Measurements from ENCODE around the gene PCBP3.

PCBP3 gene

GRCh38 chr21:45845770-45846090, 202.2 kb downstream of the PCBP3 start:
- peaks cover 2% of the 10 kb centered on the region for H3K9me3 ChIP-seq (ENCODE audit: severe bottlenecking)
- no peak overlapping the region for H3K27ac ChIP-seq
- no peak overlapping the region for H3K4me3 ChIP-seq (ENCODE audit: low read depth, low read length)
- peak; percentile 3 for DNase-seq
- H3K36me3 ChIP-seq: no peaks in the 10 kb centered on the region
- no peak for TF ChIP-seq CTCF (IDR thresholded peaks at IDR 0.05; ENCODE audit: low read depth, low read length)
- no peaks in the 10 kb centered on the region for H3K27me3 ChIP-seq (ENCODE audit: insufficient read depth, low read depth, severe bottlenecking)

GRCh38 chr21:45846373-45847160, 203.0 kb downstream of the PCBP3 start:
- H3K4me3 ChIP-seq (ENCODE audit: low read depth, low read length): no peak overlapping the region
- no peak overlapping the region for H3K27ac ChIP-seq
- DNase-seq: peak; percentile 4
- no peaks in the 10 kb centered on the region for H3K27me3 ChIP-seq (ENCODE audit: insufficient read depth, low read depth, severe bottlenecking)
- no peaks in the 10 kb centered on the region for H3K36me3 ChIP-seq
- no peaks in the 10 kb centered on the region for H3K9me3 ChIP-seq (ENCODE audit: severe bottlenecking)
- no peak for TF ChIP-seq CTCF (IDR thresholded peaks at IDR 0.05; ENCODE audit: low read depth, low read length)

- peak; percentile 50 for DNase-seq
- peak; percentile 64 for TF ChIP-seq CTCF (IDR thresholded peaks at IDR 0.05; ENCODE audit: low read depth, low read length)
- Histone ChIP-seq H3K27ac (peak overlapping the region; percentile 15), H3K4me3 (ENCODE audit: low read depth, low read length) (peak overlapping the region; percentile 21), H3K27me3 (ENCODE audit: insufficient read depth, low read depth, severe bottlenecking) (no peaks in the 10 kb centered on the region), H3K9me3 (ENCODE audit: severe bottlenecking) (no peaks in the 10 kb centered on the region), H3K36me3 (no peaks in the 10 kb centered on the region)
Observed at GRCh38 chr21:45847870-45848269, 204.3 kb downstream of the PCBP3 start.

GRCh38 chr21:45848331-45848730, 204.8 kb downstream of the PCBP3 start:
- H3K9me3 ChIP-seq (ENCODE audit: severe bottlenecking): no peaks in the 10 kb centered on the region
- no peak for TF ChIP-seq CTCF (IDR thresholded peaks at IDR 0.05; ENCODE audit: low read depth, low read length)
- no peak for DNase-seq
- peak overlapping the region; percentile 15 for H3K27ac ChIP-seq
- no peaks in the 10 kb centered on the region for H3K27me3 ChIP-seq (ENCODE audit: insufficient read depth, low read depth, severe bottlenecking)
- H3K4me3 ChIP-seq (ENCODE audit: low read depth, low read length): peak overlapping the region; percentile 21
- no peaks in the 10 kb centered on the region for H3K36me3 ChIP-seq

GRCh38 chr21:45848805-45849204, 205.3 kb downstream of the PCBP3 start:
- DNase-seq: no peak
- no peak overlapping the region for H3K27ac ChIP-seq
- no peaks in the 10 kb centered on the region for H3K9me3 ChIP-seq (ENCODE audit: severe bottlenecking)
- no peaks in the 10 kb centered on the region for H3K27me3 ChIP-seq (ENCODE audit: insufficient read depth, low read depth, severe bottlenecking)
- TF ChIP-seq CTCF (IDR thresholded peaks at IDR 0.05; ENCODE audit: low read depth, low read length): no peak
- H3K4me3 ChIP-seq (ENCODE audit: low read depth, low read length): no peak overlapping the region
- H3K36me3 ChIP-seq: no peaks in the 10 kb centered on the region

- H3K4me3 ChIP-seq (ENCODE audit: low read depth, low read length): no peak overlapping the region
- no peaks in the 10 kb centered on the region for H3K9me3 ChIP-seq (ENCODE audit: severe bottlenecking)
- no peak for DNase-seq
- H3K27ac ChIP-seq: no peak overlapping the region
- TF ChIP-seq CTCF (IDR thresholded peaks at IDR 0.05; ENCODE audit: low read depth, low read length): no peak
- no peaks in the 10 kb centered on the region for H3K36me3 ChIP-seq
- no peaks in the 10 kb centered on the region for H3K27me3 ChIP-seq (ENCODE audit: insufficient read depth, low read depth, severe bottlenecking)
Observed at GRCh38 chr21:45849651-45850050, 206.1 kb downstream of the PCBP3 start.

Measured in WERI-Rb-1 (cell line).